GM21737 (cell line): ENCODE measurements around the gene EPHA6.
"Not testable (repeated sequence)": the region's sequence is repeated elsewhere in the genome, so short reads cannot be mapped to it uniquely, and the experiment has no call there.

Experiments used
- ATAC-seq: cut with Tn5 transposase; IDR thresholded peaks from one replicate; pipeline ENCODE4 v1.9.1; 2021; ENCODE audit warnings: mild to moderate bottlenecking, moderate library complexity; ENCODE audit not compliant: unreplicated experiment

Gene EPHA6

DNA sequence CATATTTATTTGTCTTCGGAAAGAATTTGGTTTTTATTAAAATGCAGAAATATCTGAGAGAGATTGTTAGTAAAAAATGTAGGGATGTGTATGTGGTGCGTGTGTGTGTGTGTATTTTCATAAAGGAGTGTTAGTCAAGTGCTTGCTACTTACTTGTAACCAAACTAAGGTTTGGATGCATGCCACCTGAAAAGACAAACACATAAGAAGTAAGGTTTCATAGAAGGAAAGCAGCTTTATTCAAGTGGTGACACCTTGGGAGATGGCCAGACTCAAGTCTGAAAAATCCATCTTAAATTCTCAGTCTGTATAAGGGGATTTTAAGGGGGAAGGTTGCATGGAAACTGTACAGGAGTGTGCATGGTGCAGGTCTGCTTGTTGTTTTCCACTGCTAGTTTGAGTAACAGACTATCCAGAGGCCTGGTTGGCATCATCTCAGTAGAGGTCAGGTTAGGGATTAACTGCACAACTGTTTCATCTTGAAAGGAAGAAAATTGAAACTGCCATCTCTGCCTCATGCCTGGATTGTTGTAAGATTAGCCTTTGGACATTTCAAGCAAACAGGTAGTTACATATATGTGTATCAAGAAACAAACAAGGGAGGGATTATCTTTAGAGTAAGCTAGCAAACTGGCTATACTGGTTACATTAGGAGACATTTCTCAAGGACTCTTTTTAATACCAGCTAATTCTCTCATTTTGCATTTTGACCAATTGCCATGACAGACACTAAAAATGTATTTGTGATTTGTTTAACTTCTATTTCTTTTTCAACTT lies 196.7 kb downstream of the EPHA6 start:
- no peak for ATAC-seq

DNA sequence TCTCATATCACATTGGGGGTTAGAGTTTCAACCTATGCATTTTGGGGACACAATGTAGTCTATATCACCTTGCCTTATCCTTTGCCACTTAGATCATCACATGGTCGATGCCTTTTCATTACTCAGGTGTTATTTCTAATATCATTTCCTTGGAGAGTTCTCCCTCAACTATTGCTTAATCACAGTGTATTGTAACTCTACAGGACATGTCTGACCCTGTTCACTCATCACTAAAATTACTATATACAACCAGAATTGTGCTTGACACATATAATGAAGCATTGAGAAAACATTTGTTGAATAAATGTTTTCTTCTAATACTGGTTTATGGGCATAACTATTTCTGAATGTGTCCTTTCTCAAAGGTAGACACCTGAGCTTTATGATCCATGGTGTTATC lies 207.4 kb downstream of the EPHA6 start:
- ATAC-seq: no peak

DNA sequence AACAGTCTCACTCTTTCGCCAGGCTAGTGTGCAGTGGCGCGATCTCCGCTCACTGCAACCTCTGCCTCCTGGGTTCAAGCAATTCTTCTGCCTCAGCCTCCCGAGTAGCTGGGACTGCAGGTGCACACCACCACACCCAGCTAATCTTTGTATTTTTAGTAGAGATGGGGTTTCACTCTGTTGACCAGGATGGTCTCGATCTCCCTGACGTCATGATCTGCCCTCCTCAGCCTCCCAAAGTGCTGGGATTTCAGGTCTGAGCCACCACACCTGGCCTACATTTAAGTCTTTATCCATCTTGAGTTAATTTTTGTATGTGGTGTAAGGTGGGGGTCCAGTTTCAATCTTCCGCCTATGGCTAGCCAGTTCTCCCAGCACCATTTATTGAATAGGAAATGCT lies 211.2 kb downstream of the EPHA6 start:
- not testable (repeated sequence) for ATAC-seq

DNA sequence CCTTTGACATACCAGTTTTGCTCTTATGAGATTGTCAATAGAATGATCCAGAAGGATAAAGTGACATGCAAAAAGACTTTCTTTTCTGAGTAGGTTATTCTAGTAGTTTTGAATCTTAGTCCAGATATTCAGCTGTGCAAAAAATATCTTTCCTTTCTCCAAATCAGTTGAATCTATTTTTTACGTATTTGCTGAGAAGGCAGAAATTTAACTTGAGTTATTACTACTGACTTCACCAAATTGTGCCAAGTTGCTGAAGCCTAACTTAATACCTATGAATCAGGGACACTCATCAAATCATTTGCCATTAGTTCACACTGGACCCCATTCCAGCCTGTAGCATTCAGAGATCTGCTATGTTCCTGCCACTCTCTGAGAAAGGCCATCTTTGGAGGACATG lies 215.6 kb downstream of the EPHA6 start:
- no peak for ATAC-seq

DNA sequence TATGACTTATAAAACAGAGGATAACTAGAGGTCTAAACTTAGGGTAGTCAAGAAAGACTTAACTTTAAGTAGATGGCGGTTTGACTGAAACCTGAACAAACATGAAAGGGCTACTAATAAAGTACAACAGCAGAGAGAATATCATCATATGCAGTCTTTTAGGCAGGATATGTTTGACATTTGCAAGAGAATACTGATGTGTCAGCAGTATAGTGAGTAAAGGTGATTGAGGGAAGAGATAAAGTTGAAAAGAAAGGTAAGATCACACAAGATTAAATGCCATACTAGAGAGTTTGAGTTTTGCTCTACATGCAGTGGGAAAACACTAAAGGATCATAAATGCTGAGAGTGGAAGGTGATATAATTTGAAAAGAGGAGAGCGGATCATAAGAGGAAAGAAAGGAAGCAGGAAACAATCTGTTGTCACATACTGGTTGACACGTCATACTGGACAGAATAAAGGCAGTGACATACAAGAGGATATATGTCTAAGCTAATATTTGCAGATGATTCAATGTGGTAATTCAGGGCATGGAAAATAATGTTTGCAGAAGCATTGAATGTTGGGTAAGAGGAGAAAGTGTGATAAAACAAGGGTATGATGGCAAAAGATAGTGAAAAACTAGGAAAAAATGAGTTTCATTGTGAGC lies 223.0 kb downstream of the EPHA6 start:
- no peak for ATAC-seq

DNA sequence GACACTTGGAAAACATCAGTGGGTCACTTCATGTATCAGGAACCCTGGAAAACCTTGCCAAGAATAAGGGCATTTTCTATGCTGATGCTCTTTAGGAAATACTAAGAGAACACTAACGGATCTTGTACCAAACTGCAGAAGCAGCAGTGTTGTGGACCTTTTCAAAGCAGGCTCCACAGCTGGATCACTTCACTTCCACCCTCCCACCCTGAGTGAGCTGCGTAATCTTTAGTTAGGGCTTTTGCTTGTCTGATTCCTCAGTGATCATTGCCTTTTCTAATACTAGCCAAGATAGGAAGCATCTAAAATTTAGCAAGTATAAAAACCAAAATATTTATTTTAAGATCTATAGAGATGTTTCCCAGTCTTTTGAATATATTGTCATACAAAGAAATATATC lies 229.0 kb downstream of the EPHA6 start:
- no peak for ATAC-seq

DNA sequence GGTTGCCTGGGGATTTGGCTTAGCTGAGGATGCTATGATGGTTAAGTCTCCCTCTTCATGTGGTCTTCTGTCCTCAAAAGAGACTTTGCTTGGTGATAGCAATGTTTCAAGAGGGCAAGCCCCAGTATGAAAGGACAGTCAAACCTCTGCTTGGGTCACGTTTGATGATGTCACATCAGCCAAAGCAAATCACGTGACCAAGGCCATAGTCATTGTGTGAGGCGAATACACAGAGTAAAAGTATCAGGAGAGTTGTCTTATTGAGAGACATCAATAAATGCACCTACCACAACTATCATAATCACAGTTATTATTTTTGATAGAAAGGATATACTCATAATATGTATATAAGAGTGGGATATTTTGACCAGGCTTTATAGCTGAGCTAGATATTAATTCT lies 243.0 kb downstream of the EPHA6 start:
- no peak for ATAC-seq

DNA sequence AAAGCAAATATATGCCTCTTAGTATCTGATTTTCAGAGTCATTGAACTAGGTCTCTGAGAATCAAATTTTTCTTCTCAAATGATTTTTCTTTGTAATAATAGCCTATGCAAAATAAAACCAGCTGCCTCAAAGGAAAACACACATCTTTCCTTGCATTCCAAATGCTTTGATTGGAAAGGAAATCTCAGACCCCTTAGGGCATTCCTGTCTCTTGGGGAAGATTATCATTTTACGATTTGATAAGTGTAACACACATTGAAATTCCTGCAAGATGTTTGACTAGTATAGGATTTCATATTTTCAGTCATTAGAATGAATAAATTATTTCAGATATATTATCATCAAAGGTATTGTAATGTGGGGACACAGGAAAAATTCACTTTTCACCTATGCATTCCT lies 244.8 kb downstream of the EPHA6 start:
- ATAC-seq: no peak

DNA sequence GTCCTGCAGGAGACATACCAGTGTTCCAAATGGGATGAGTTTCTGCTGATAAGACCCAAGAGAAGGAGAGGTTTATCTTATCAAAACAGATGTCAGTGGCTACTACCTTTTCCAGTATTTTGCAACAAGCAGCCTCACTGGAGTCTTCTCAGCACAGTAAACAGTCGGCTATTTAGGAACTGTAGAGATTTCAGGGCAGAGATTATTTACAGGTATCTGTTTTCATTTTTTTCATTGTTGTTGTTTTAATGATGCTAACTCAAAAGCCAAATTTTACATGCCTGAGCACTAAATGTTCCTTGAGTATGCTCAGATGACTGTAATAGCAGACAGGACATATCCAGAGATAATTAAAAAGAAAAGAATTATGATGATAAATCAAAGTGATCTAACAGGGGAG lies 252.1 kb downstream of the EPHA6 start:
- no peak for ATAC-seq

DNA sequence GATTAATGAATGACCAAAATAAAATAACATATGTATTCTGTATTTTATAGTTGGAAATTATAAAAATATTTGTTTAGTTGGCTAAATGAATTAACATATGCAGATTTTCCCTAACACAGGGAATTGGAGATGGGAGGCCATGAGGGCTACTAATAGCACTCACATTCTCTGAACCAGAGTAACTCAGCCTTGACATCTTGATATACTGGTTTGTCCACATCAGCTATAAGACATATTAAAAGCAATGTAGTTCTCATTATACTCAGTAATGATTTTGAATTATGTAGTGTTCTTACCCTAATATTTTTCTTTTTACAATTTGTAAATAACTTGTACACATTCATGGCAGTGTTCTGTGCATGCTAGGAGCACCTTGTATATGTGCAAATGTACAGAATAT lies 255.9 kb downstream of the EPHA6 start:
- ATAC-seq: no peak

DNA sequence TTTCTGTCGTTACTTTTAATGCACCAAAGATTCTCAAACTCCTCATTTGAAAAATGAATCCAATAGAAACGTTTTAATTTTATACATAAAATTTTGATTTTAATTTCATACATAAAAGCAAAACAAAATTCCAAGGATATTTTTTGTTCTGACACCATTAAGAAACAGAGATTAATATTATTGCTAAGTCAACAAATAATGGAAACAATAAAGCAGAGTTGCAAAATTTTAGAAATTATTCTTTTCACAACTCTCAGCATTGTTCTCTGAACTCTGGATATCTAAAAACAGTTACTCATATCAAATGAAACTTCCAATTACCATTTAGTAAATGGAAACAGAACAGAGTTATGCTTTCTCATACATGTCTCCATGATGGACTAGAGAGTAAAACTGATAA lies 260.2 kb downstream of the EPHA6 start:
- no peak for ATAC-seq

DNA sequence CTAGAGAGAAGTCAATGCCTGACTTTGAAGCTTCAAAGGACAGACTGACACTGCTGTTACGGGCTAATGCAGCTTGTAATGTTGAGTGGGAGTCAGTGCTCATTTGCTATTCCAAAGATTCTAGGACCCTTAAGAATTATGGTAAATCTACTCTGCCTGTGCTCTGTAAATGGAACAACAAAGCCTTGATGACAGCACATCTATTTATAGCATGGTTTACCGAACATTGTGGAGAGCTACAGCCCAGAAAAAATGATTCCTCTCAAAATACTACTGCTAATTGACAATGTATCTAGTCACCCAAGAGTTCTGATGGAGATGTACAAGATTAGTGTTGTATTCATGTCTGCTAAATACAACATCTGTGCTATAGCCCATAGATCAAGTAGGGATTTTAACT lies 262.3 kb downstream of the EPHA6 start:
- ATAC-seq: no peak

DNA sequence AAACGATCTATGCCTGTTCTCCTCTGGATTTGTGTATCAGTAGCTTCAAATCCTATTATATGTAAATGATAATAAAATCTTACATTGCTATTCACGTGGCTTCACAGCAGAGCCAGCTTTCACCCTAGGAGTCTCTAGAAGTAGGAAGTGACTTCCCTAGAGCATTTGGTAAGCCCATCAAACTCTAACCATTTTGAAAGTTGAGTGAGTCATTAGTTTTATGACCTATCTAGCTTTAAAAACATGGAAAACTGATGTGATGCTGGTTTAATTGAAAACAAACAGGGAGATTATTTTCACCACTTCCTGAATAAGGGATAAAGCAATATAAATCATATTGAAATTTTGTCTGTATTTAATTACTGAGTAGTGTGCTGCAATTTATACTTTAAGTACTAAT lies 275.2 kb downstream of the EPHA6 start:
- no peak for ATAC-seq

DNA sequence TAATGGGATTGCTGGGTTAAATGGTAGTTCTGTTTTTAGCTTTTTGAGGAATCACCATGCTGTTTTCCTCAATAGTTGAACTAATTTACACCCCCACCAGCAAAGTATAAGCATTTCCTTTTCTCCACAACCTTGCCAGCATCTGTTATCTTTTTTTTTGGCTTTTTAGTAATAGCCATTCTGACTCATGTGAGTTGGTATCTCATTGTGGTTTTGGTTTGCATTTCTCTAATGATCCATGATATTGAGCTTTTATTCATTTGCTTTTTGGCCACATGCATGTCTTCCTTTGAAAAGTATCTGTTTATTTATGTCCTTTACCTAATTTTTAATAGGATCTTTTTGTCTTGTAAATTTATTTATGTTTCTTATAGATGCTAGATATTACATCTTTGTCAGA lies 288.2 kb downstream of the EPHA6 start:
- ATAC-seq: no peak

DNA sequence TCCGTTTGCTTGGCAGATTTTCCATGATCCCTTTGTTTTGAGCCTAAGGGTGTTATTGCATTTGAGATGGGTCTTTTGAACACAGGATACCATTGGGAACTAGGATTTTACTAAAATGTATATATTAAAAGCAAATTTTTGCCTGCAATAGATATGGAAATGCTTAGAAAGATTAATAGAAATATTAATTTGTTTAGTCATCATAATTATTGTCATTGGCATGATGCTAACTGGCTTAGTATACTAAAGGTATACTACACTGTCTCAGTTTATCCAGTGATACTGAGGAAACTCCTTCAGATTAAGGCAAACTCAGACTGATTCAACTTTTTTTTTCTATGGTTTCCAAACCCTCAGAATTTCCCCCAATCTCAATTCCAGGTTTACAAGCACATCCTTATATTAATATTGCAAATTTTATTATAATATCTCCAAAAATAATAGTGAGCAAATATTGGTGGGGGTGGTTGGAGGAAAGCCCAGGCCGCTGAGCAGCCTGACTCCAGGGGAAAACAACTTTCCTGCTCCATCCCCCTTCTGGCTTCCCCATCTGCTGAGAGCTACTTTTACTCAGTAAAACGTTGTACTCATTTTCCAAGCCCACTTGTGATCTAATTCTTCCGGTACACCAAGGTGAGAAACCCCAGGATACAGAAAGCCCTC lies 291.7 kb downstream of the EPHA6 start:
- ATAC-seq: no peak

DNA sequence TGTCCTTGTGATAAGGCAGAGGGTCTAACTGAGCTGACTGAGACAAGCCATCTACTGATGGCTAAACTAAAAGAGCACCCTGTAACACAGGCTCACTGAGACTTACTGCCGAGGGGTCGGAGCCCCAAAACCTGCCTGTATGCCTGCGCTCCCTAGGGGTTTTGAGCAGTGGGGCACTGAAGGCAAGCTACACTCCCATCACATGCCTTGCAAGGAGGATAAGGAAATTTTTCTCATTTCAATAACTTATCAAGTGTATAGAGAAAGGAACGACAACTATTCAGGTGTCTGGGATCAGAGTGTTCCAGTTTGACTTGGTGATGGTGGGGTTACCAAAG lies 292.2 kb downstream of the EPHA6 start:
- no peak for ATAC-seq

DNA sequence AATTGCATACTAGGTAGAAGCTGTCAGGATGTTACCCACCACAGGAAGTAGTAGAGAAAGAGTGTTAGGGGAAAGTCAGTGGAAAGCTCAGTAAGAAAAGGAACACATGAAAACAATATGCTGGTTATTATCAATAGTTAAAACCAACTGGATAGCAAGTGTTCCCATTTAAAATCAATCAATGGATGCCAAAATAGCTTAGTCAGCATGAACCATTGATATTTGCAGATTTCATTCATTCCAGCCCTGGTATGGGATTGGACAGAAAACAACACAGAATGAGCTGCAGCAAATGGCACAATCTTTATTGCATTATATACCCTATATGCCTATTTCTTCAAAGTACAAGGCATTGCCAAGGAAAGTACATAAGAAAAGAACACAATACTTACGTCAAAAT lies 293.7 kb downstream of the EPHA6 start:
- no peak for ATAC-seq

DNA sequence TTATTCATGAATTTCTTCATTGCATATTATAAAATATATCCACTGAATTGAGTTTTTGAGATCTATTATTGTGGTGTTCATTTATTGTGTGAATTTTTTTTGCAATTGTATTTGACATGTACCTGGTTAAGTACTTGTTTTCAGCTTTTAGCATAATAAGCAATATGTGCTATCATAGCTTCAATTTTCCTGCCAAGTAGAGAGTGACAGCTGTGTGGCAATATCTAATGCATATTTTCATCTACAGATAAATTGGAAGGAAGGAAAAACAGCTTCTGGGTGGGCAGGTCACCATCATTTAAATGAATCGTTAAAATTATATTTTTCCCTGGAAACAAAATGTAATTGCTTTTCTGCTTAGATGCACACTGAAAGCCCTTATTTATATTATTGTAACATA lies 296.9 kb downstream of the EPHA6 start:
- ATAC-seq: no peak

DNA sequence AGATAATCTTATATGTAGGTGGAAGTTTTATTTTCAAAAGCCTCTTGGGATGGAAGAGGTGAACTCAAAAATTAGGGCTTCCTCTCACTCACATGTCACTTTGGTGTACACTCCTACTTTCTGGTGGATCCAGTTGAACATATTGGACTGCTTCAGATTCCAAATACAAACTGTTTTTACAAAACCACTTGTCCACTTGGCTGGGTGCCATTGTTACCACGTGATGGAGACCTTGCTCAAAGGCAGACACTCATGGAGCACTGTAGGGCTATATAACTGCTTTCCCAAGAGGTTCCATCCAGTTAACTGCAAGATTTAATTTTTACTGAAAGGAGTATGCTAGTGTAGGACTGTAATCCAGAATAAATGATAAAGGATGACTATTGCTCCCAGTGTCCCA lies 307.0 kb downstream of the EPHA6 start:
- no peak for ATAC-seq

DNA sequence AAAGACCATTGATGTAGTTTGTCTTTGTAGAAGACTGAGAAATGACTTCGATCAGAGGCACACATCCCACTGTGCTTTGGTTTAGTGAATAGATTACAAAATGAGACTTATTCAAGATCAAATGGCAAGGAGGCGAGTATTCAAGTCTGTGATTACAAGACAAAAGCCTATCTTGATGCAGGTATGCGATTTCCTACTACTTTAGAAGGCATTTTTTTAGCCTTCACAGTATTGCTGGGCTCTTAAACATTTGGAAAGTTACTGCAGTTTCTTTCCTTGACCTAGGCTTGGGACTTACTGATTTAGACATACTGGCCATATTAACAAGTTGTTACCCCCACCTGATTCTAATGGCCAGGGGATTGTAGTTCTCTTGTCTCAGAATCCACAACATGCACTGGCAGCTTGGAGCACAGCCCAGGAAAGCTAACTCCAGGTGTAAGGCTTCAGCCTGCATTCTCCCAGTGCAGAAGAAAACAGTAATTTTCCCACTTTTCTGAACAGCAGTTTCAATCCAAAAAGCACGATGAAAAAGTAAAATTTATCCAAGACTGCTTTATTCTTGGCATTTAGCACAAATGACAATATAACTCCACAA lies 311.6 kb downstream of the EPHA6 start:
- no peak for ATAC-seq

DNA sequence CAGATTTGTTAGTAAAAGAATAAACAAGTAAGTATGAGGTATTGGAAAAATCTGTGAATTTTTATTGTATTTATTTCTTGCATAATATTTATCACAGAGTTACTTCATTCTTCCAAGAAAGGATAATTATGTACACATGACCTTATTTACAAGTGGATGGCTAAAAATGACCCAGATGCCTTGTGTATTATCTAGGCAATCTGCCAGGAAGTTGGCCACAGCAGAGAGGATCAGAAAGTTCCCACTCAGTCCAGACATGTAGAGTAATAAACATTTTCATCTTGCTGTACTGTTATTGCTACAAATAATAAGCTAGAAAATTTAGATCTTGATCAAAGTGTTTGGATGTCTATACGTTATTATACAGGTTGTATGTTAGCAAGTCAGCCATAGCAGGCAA lies 317.1 kb downstream of the EPHA6 start:
- no peak for ATAC-seq

DNA sequence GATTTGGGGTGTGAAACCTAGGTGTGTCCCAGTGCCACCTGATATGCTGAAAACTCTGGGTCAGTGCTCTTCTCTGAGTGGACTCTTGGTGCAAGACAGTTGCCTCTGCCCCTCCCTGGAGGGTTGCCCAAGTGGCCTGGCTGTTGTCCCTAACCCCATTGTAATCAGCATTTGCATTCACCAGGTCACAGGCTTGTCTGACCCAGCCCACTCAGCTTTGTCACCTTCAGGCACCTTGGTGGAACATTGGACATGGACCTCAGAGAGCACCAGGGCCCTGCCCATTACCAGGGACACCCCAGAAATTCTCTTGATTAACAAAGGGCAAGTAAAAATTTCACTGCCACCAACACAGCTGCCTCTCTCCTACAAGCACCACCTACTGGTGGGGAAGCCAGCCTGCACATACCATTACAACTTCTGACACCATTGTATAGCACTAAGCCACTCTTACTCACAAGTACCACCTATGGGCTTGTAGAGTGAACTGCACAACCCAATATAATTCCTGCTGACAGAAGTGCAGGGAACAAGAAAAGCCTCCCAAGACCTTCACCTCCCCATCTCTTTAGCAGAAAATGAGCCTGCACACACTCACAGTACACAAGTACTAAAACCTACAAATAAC lies 324.6 kb downstream of the EPHA6 start:
- no peak for ATAC-seq
